Breast epithelium (tissue), 4 donors: ENCODE measurements around the gene PALLD. TPM values are rescaled to one million over a fixed set of nuclear protein-coding genes. Genes with fewer than 3 reads are reported as not detected.
"Not testable (repeated sequence)": the region's sequence is repeated elsewhere in the genome, so short reads cannot be mapped to it uniquely, and the experiment has no call there.

ENCODE experiments used
- DNase-seq, 2 donors: peaks; one replicate each; pipeline ENCODE4 v3.0.0-alpha.2; 2019; ENCODE audit warnings: low spot score in 2 of 2
- H3K27ac ChIP-seq, 2 donors: fragments of 200-600 bp; sonication (generic) in 1 of 2; one replicate each; pipeline ENCODE4 v1.5.1; 2016 to 2019; ENCODE audit warnings: mild to moderate bottlenecking in 1 of 2
- H3K27me3 ChIP-seq, 2 donors: fragments of 200-600 bp; sonication (generic) in 1 of 2; one replicate each; pipeline versions ENCODE4 v1.5.1 to v1.6.0; 2017 to 2019; ENCODE audit warnings: control low read depth in 1 of 2, mild to moderate bottlenecking in 1 of 2
- H3K36me3 ChIP-seq: fragments of 200-600 bp; one replicate; pipeline ENCODE4 v1.5.1; 2019
- H3K4me1 ChIP-seq, 2 donors: fragments of 200-600 bp; sonication (generic); one replicate each; pipeline ENCODE4 v1.5.1; 2016 to 2019; ENCODE audit warnings: control low read depth in 1 of 2
- H3K4me3 ChIP-seq, 3 donors: fragments of 200-600 bp; sonication (generic); 1 replicate in 2 of 3; 2 replicates in 1 of 3; pipeline ENCODE4 v1.5.1; 2016 to 2019; ENCODE audit warnings: mild to moderate bottlenecking in 3 of 3, moderate library complexity in 2 of 3
- H3K9me3 ChIP-seq, 2 donors: fragments of 200-600 bp; sonication (generic) in 1 of 2; one replicate each; pipeline ENCODE4 v1.5.1; 2016 to 2019; ENCODE audit warnings: control low read depth in 1 of 2
- CTCF ChIP-seq, 3 donors: fragments of 450-650 bp; IDR thresholded peaks; one replicate each; pipeline ENCODE4 v1.5.1; 2016 to 2017; ENCODE audit warnings: antibody characterized with exemption in 3 of 3, mild to moderate bottlenecking in 3 of 3, moderate library complexity in 3 of 3
- POLR2A ChIP-seq: fragments of 450-650 bp; IDR thresholded peaks from one replicate; pipeline ENCODE4 v1.6.1; 2016; ENCODE audit warnings: antibody characterized with exemption, mild to moderate bottlenecking, moderate library complexity
- POLR2AphosphoS5 ChIP-seq, 3 donors: sonication (generic); formaldehyde crosslinking; IDR thresholded peaks; one replicate each; pipeline ENCODE4 v1.6.1; 2017; ENCODE audit warnings: antibody characterized with exemption in 3 of 3
- intact Hi-C: fragments of 100-400 bp; cut with DNase I; formaldehyde crosslinking; loops from one replicate; pipeline ENCODE4 v1.15.1; 2023; ENCODE audit warnings: low total_unique reads
- total RNA-seq, 3 donors: library from RNA; depleted of rRNA; stranded (reverse); fragments of >200 nt; gene quantifications; one replicate each; pipeline ENCODE4 v1.1.0, GENCODE V29; 2016

Gene PALLD
- total RNA-seq, 3 donors from 2014 or later, result 96.0 to 186 (median 174) TPM

GRCh38 chr4:168800926-168801325 is 304.1 kb downstream of the PALLD start:
- Histone ChIP-seq H3K27ac (no peak overlapping the region), H3K36me3 (no peaks in the 10 kb centered on the region), H3K27me3 (no peaks in the 10 kb centered on the region), H3K4me1 (no peaks in the 10 kb centered on the region), H3K9me3 (no peaks in the 10 kb centered on the region), H3K4me3 (no peak overlapping the region)
- DNase-seq, result no peak
- intact Hi-C loops, result no loop called here
- no peak for TF ChIP-seq POLR2A
- no peak for TF ChIP-seq POLR2AphosphoS5 (IDR thresholded peaks at IDR 0.05)
- no peak for TF ChIP-seq CTCF (IDR thresholded peaks at IDR 0.05)

DNA sequence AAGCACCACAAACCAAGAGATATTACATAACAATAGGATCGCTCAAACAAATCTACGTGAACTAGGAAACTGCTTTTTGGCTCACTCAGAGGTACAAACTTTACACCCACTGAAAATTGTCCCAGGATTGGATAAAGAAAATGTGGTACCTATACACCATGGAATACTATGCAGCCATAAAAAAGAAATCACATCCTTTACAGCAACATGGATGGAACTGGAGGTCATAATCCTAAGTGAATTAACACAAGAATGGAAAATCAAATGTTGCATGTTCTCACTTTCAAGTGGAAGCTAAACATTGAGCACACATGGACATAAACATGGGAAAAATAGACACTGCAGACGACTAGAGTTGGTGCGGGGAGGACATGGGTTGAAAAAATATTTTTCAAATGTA is 305.4 kb downstream of the PALLD start:
- Histone ChIP-seq H3K4me1 (no peaks in the 10 kb centered on the region), H3K4me3 (no peak overlapping the region), H3K9me3 (no peaks in the 10 kb centered on the region), H3K27ac (no peak overlapping the region), H3K36me3 (no peaks in the 10 kb centered on the region), H3K27me3 (no peaks in the 10 kb centered on the region)
- TF ChIP-seq POLR2A (no peak), POLR2AphosphoS5 (IDR thresholded peaks at IDR 0.05) (no peak), CTCF (IDR thresholded peaks at IDR 0.05) (no peak)
- intact Hi-C loops, result no loop called here
- DNase-seq, result no peak

DNA sequence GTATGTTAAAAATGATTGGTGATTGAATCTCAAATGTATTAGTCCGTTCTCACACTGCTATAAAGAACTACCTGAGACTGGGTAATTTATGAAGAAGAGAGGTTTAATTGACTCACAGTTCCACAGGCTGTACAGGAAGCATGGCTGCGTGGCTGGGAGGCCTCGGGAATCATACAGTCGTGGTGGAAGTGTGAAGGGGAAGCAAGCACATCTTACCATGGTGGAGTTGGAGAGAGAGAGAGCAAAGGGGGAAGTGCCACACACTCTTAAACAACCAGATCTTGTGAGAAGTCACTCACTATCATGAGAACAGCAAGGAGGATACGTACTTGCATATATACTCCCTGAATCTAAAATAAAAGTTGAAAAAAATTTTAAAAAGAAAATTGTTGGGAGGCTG is 306.2 kb downstream of the PALLD start:
- H3K9me3 ChIP-seq, H3K4me3 ChIP-seq, H3K36me3 ChIP-seq, intact Hi-C loops, DNase-seq, H3K4me1 ChIP-seq, H3K27me3 ChIP-seq: not testable (repeated sequence)
- peak overlapping the region; percentile 14 to 77 for H3K27ac ChIP-seq

DNA sequence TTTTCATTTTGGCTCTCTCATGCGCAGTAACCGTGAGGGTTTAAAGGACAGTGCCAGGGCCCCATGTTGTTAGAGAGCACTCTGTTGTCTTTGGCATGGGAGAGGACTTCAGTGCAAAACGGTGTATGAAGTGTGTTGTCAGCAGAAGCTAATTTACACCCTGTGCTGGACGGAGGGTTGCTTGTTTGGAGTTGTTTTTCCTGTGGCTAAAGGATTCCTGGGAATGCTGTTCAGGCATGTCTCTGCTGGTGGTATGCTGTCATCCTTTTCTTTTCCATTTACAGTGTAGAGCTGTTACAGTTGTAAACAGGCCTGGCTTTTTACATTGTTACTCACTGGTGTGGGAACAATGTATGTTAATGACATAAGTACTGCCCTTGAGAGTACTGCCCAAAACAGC is 306.9 kb downstream of the PALLD start:
- intact Hi-C loops, result no loop called here
- Histone ChIP-seq H3K36me3 (no peaks in the 10 kb centered on the region), H3K4me3 (no peak overlapping the region), H3K4me1 (no peaks in the 10 kb centered on the region), H3K9me3 (no peaks in the 10 kb centered on the region), H3K27me3 (no peaks in the 10 kb centered on the region), H3K27ac (peak overlapping the region; percentile 56 to 77)
- peak in 1 of 2 donors; percentile 81 for DNase-seq
- peak in 1 of 3 donors; percentile 29 for TF ChIP-seq POLR2AphosphoS5 (IDR thresholded peaks at IDR 0.05)
- TF ChIP-seq CTCF (IDR thresholded peaks at IDR 0.05), result no peak
- no peak for TF ChIP-seq POLR2A

DNA sequence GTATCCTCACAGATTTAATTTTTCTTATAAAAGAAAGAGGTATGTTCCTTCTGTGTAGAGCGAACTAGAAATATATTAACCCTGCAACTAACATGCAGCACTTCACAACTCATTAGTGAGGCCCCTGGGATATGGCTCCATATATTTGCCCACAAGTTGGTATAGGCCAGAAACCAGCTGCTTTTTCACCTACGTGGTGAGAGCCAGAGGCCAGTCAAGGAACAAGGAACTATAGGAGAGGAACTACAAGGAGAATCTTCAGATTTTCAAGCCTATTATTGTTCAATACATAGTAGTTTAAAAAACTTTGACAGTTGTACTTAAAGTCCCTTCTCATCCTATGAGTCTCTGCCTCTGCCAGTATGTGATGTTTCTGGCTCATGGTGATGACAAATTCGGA is 307.3 kb downstream of the PALLD start:
- no peak for DNase-seq
- no peaks in the 10 kb centered on the region for H3K9me3 ChIP-seq
- H3K27me3 ChIP-seq, result no peaks in the 10 kb centered on the region
- no peak overlapping the region for H3K4me3 ChIP-seq
- no peaks in the 10 kb centered on the region for H3K36me3 ChIP-seq
- TF ChIP-seq CTCF (IDR thresholded peaks at IDR 0.05), result no peak
- TF ChIP-seq POLR2A, result no peak
- TF ChIP-seq POLR2AphosphoS5 (IDR thresholded peaks at IDR 0.05), result no peak
- H3K27ac ChIP-seq, result peak overlapping the region; percentile 56 to 77
- intact Hi-C loops, result no loop called here
- no peaks in the 10 kb centered on the region for H3K4me1 ChIP-seq

DNA sequence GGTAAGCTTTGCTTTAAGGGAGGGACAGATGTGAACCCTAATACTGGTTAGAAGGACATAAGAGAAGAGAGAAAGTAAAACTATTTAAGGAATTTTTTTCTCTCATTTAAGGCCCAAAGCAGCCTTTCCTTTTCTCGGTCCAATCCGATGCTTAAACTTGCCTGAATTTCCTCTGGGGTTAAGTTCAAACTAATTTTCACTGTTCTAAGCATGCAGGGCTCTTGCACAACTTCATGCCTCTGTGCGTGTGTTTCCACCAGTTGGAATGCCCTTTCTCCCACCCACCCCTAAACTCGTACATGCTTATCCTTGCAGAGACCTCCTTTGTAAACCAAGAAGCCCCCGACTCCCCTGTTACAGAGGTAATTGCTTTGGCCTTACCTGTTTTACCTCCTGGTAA is 308.5 kb downstream of the PALLD start:
- peak overlapping the region; percentile 2 to 77 for H3K27ac ChIP-seq
- intact Hi-C loops, result no loop called here
- H3K36me3 ChIP-seq, result no peaks in the 10 kb centered on the region
- DNase-seq, result no peak
- no peaks in the 10 kb centered on the region for H3K27me3 ChIP-seq
- no peak overlapping the region for H3K4me3 ChIP-seq
- no peak for TF ChIP-seq POLR2A
- no peak for TF ChIP-seq CTCF (IDR thresholded peaks at IDR 0.05)
- no peak for TF ChIP-seq POLR2AphosphoS5 (IDR thresholded peaks at IDR 0.05)
- no peaks in the 10 kb centered on the region for H3K9me3 ChIP-seq
- H3K4me1 ChIP-seq, result no peaks in the 10 kb centered on the region

GRCh38 chr4:168806247-168806646 is 309.4 kb downstream of the PALLD start:
- H3K27ac ChIP-seq, DNase-seq, H3K27me3 ChIP-seq, H3K9me3 ChIP-seq, H3K4me1 ChIP-seq, H3K36me3 ChIP-seq, H3K4me3 ChIP-seq, intact Hi-C loops: not testable (repeated sequence)
